Calu3 (cell line): ENCODE measurements around the gene ARHGAP24. TPM values are rescaled to one million over a fixed set of nuclear protein-coding genes. Genes with fewer than 3 reads are reported as not detected.

Source experiments
- BruUV-seq: library from RNA; stranded (reverse); fragments of 400-500 nt; replicated peaks from 2 replicates; lab custom pipeline; 2021; lab: Mats Ljungman, UMichigan
- CTCF ChIA-PET: fragments of 300-600 bp; sonication (Branson Sonifier 250); formaldehyde crosslinking; loops from one replicate; lab custom pipeline; 2022; ENCODE audit warnings: antibody characterized with exemption; lab: Charles Lee
- DNase-seq: peaks from one replicate; pipeline ENCODE4 v3.0.0; 2022
- H3K27ac Mint-ChIP-seq: one replicate; pipeline ENCODE4 v1.8.0; 2022; ENCODE audit warnings: mixed read lengths; ENCODE audit not compliant: unreplicated experiment
- H3K27me3 Mint-ChIP-seq: one replicate; pipeline ENCODE4 v1.8.0; 2022; ENCODE audit warnings: mixed read lengths; ENCODE audit not compliant: unreplicated experiment
- H3K36me3 Mint-ChIP-seq: one replicate; pipeline ENCODE4 v1.8.0; 2022; ENCODE audit warnings: mild to moderate bottlenecking, moderate library complexity, mixed read lengths; ENCODE audit not compliant: insufficient read depth, unreplicated experiment
- H3K4me1 Mint-ChIP-seq: one replicate; pipeline ENCODE4 v1.8.0; 2022; ENCODE audit warnings: mild to moderate bottlenecking, low read depth, mixed read lengths; ENCODE audit not compliant: unreplicated experiment
- H3K4me3 Mint-ChIP-seq: one replicate; pipeline ENCODE4 v1.8.0; 2022; ENCODE audit warnings: mild to moderate bottlenecking, low read depth, moderate library complexity, mixed read lengths; ENCODE audit not compliant: unreplicated experiment
- H3K9me3 Mint-ChIP-seq: one replicate; pipeline ENCODE4 v1.8.0; 2022; ENCODE audit warnings: low read depth, mixed read lengths; ENCODE audit not compliant: unreplicated experiment
- CTCF ChIP-seq: fragments of 200-600 bp; IDR thresholded peaks from one replicate; pipeline ENCODE4 v1.8.0; 2022; ENCODE audit warnings: antibody characterized with exemption; ENCODE audit not compliant: unreplicated experiment
- intact Hi-C: fragments of 100-400 bp; cut with micrococcal nuclease; formaldehyde crosslinking; loops from one replicate; pipeline ENCODE4 v1.10.0; 2022; ENCODE audit not compliant: unreplicated experiment
- total RNA-seq: library from RNA; stranded (reverse); gene quantifications from 2 replicates; pipeline ENCODE4 v1.2.3, GENCODE V29; 2022

The ARHGAP24 gene
- total RNA-seq, 1 experiment from 2014 or later, result 10.2 TPM

GRCh38 chr4:85951099-85951498 lies 476.1 kb downstream of the ARHGAP24 start:
- no peaks in the 10 kb centered on the region for H3K36me3 Mint-ChIP-seq
- intact Hi-C loops, result no loop called here
- CTCF ChIA-PET, result no interaction called here

GRCh38 chr4:85952528-85952927 lies 477.6 kb downstream of the ARHGAP24 start:
- intact Hi-C loops, result no loop called here
- peak overlapping the region; percentile 39 for H3K27ac Mint-ChIP-seq
- DNase-seq, result no peak
- no peaks in the 10 kb centered on the region for H3K27me3 Mint-ChIP-seq
- H3K9me3 Mint-ChIP-seq, result no peaks in the 10 kb centered on the region
- peaks cover 21% of the 10 kb centered on the region for H3K4me1 Mint-ChIP-seq
- CTCF ChIA-PET, result no interaction called here
- no peaks in the 10 kb centered on the region for H3K36me3 Mint-ChIP-seq
- H3K4me3 Mint-ChIP-seq, result no peak overlapping the region
- no peak for TF ChIP-seq CTCF
- no TSS peak for BruUV-seq

More at GRCh38 chr4:85951099-85951498, 476.1 kb downstream of the ARHGAP24 start:
- TF ChIP-seq CTCF, result no peak
- no peak for DNase-seq
- Mint-ChIP-seq H3K4me1 (peaks cover 21% of the 10 kb centered on the region), H3K27me3 (no peaks in the 10 kb centered on the region), H3K9me3 (no peaks in the 10 kb centered on the region), H3K27ac (no peak overlapping the region), H3K4me3 (no peak overlapping the region)
- no TSS peak for BruUV-seq

- Mint-ChIP-seq H3K4me1 (peaks cover 21% of the 10 kb centered on the region), H3K27ac (peak overlapping the region; percentile 74), H3K36me3 (no peaks in the 10 kb centered on the region), H3K27me3 (no peaks in the 10 kb centered on the region), H3K9me3 (no peaks in the 10 kb centered on the region), H3K4me3 (peak overlapping the region; percentile 10)
- CTCF ChIA-PET, result interaction anchor here (1.1 kb wide), 1 partner anchor 157 kb away, joined by 5 read pairs; no protein-coding TSS in a partner anchor
- no TSS peak for BruUV-seq
- no peak for TF ChIP-seq CTCF
- no peak for DNase-seq
- intact Hi-C loops, result no loop called here
Observed at GRCh38 chr4:85952972-85953650, 478.2 kb downstream of the ARHGAP24 start.

- Mint-ChIP-seq H3K4me1 (peaks cover 21% of the 10 kb centered on the region), H3K27me3 (no peaks in the 10 kb centered on the region), H3K4me3 (peak overlapping the region; percentile 10), H3K27ac (peak overlapping the region; percentile 74), H3K9me3 (no peaks in the 10 kb centered on the region), H3K36me3 (no peaks in the 10 kb centered on the region)
- CTCF ChIA-PET, result interaction anchor here (1.1 kb wide), 1 partner anchor 157 kb away, joined by 5 read pairs; no protein-coding TSS in a partner anchor
- no TSS peak for BruUV-seq
- TF ChIP-seq CTCF, result no peak
- peak; percentile 24 for DNase-seq
- intact Hi-C loops, result no loop called here
Observed at GRCh38 chr4:85953651-85954018, 478.7 kb downstream of the ARHGAP24 start.
